SIG-M5 treated with dmso at 0.1 percent for 504 hours (cell line): ENCODE results near the gene KLHL40.

Experiments
- DNase-seq: peaks from one replicate; lab custom pipeline; 2025; ENCODE audit not compliant: unreplicated experiment; lab: John Stamatoyannopoulos, UW

The KLHL40 gene

DNA sequence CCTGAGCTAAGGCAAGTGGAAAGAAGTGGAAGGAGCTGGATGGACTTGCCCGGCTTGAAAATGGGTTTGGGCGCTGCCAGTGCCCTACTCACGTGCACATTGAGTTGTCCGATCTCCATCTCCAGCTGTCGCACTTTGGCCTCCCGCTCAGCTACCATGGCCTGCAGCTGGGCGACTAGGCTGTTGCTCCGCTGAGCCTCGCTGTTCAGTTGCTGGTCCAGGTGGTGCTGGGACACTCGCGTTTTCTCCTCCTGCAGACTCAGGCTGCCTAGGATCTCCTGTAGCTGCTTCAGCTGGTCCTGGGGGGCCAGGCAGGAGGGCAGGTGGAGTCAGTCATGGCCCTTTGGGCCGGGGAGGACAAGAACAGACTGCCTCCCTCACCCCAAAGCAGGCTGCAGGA, 50.3 kb downstream of the KLHL40 start:
- no peak for DNase-seq

DNA sequence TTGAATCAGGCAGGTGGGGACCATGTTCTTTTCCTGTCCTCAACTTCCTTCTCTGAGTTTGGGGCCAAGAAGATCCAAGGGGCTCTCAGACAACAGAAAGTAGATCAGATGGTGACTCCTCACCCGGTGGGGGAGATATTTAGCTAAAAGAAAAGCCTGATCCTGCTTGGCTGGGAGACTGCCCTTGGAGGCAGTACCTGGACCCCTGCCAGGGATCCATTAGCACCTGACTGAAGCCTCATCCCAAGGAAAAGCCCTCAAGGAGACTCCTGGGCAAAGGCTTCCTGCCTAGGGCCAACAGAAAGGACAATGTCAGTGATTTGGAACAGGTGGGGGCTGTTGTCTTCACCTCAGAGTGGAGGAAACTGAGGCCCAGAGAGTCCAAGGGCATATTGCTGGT, 50.7 kb downstream of the KLHL40 start:
- DNase-seq, result no peak

DNA sequence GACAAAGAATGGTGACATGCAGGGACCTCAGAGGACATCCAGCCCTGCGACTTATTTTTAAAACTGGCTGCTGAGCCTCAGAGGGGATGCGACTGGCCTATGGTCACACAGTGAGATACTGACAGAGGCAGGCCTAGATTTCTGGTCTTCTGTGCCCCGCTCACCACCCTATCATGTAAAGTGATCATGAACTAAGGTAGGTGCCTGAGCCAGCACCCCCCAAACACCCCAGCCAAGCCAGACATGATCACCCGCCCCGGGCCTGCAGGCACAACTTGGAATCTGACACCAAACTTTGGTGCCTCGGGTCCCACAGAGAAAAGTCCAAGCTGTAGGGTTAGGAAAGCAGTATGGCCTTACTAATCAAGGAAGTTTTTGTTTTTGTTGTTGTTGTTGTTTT, 51.2 kb downstream of the KLHL40 start:
- no peak for DNase-seq

DNA sequence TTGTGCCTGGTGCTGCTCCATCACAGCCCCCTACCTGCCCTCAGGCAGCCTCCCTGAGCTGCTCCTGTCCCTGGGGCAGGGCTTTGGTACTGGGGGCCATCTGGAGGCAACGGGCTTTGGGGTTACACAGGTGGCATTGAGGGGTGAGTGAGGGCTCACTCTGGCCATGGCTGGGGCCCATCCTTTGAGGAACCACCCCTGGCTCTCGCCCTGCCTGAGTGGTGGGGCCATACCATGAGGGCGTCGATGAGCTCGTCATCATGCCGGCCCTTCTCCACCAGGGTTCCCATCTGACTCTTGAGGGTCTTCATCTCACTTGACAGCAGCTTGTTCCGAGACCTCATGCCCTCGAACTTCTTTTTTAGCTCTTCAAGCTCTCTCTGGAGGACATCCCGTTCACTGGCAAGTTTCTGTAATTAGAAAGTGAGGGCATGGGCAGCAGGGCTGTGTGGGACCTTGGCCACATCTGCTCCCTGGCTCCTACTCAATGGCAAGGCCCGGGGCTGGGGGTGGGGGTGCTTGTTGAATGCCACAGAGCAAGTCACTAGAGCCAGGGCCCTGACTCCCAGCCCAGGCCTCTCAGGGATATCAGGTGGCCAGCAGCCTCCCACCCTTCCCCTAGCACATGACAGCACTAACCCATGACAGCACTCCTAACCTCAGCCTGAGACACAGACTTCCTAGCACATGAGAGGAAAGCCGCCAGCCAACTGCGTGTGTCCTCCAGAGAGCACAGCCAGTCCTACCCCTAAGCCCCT, 54.2 kb downstream of the KLHL40 start:
- DNase-seq, result no peak

DNA sequence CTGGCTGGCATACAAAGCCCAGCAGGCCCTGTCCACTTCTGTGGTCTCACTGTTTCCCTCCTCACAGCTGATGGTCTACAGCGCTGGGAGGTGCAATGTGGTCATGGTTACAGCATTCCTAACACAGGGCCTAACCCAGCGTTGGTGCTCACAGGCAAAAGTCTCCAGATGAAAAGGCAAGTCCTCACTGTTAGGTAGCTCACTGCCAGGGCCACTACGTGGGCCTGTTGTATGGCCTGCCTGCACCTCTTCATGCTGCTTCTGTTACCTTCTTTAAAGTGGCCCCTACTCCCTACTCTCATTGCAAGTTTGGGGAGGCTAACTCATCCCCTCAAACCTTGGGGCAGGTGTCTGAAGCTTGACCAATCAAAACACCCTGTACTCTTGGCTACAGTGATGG, 56.5 kb downstream of the KLHL40 start:
- DNase-seq, result no peak
